GM19035 (cell line): ENCODE results near the gene TOR1A.
"Not testable (repeated sequence)": the region's sequence is repeated elsewhere in the genome, so short reads cannot be mapped to it uniquely, and the experiment has no call there.

Experiments
- ATAC-seq: cut with Tn5 transposase; IDR thresholded peaks from one replicate; pipeline ENCODE4 v1.9.1; 2021; ENCODE audit not compliant: unreplicated experiment

TOR1A gene

GRCh38 chr9:129783516-129784361 lies 40.2 kb downstream of the TOR1A start:
- ATAC-seq, result no peak

GRCh38 chr9:129781981-129782380 lies 42.0 kb downstream of the TOR1A start:
- ATAC-seq, result no peak

DNA sequence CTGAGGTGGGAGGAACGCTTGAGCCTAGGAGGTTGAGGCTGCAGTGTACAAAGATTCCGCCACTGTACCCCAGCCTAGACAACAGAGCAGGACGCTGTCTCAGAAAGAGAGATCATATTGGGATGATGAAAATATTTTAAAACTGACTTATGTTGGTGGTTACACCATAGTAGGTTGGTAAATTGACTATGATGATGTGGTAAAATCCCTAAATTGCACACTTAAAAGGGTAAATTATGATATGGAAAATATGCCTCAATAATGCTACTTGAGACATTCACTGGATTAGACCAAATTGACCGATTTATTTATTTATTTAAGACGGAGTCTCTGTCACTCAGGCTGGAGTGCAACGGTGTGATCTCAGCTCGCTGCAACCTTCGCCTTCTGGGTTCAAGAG lies 42.8 kb downstream of the TOR1A start:
- no peak for ATAC-seq

DNA sequence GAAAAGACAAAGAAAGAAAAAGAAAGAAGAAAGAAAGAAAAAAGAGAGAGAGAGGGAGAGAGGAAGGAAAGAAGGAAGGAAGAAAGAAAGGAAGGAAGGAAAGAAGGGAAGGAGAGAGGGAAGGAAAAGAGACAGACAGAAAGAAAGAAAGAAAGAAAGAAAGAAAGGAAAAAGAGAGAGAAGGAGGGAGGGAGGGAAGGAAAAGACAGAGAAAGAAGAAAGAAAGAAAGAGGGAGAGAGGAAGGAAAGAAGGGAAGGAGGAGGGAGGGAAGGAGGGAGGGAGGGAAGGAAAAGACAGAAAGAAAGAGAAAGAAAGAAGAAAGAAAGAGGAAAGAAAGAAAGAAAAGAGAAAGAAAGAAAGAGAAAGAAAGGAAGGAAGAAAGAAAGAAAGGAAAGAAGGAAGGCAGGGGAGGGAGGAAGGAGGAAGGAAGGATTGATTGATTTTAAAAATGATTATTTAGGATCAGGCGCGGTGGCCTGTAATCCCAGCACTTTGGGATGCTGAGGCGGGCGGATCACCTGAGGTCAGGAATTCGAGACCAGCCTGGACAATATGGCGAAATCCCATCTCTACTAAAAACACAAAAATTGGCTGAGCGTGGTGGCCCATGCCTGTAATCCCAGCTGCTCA lies 44.3 kb downstream of the TOR1A start:
- ATAC-seq, result no peak

GRCh38 chr9:129778469-129778868 lies 45.5 kb downstream of the TOR1A start:
- no peak for ATAC-seq

GRCh38 chr9:129777769-129778130 lies 46.2 kb downstream of the TOR1A start:
- no peak for ATAC-seq

DNA sequence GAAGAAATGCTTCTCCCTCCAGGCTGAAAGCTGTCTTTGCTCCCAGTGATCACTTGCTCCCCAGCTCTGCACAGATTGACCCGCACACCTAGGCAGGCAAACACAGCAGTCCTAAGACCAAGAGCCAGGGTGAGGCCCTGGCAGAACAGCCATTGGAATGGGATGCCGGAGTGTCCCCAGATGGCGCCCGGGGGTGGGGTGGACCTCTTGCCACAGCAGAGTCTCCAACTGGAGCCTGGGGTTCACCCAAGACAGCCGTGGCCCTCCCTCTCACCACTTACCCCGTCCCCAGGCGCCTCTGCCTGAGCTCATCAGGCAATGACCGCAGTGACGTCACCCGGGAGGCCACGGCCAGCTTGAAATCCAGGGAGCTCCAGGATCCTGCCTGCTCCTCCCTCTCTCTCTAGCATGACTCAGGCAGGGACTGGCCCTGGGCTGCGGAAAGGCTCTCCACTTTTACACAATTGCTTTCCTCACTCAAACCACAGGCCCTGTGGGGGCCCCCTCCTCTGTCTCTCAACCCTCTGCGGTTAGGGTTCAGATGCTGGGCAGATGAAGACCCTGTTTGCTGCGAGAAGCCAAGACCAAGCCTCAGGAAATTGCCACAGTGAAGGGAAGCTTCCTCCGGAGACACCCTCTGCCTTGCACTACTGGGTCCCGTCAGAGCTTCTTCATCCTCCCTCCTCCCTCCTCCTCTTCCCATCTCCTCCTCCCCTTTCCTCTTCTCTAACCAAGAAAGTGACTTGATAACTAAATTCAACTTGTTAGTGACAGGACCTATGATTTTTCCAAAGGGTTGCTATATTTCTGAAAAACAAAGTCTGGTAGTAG lies 46.8 kb downstream of the TOR1A start:
- no peak for ATAC-seq

DNA sequence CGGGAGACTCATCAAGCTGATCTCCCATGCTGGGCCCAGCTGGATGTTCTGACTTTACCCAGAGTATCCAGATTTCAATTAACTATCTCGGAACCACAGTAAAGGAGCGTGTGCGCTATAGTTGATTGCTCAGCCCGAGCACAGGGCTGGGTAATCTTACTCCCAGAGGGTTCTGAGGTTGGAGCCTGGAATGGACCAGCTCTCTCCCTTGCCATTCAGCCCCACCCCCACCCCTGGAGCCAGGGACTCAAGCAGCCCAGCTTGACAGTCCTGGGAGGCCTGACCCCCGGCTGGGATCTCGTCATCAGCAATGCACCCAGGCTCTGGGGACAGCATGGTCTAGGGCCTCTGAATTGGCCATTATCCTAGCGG lies 47.4 kb downstream of the TOR1A start:
- no peak for ATAC-seq

GRCh38 chr9:129776096-129776495 lies 47.8 kb downstream of the TOR1A start:
- ATAC-seq, result not testable (repeated sequence)

GRCh38 chr9:129775448-129775798 lies 48.5 kb downstream of the TOR1A start:
- no peak for ATAC-seq

DNA sequence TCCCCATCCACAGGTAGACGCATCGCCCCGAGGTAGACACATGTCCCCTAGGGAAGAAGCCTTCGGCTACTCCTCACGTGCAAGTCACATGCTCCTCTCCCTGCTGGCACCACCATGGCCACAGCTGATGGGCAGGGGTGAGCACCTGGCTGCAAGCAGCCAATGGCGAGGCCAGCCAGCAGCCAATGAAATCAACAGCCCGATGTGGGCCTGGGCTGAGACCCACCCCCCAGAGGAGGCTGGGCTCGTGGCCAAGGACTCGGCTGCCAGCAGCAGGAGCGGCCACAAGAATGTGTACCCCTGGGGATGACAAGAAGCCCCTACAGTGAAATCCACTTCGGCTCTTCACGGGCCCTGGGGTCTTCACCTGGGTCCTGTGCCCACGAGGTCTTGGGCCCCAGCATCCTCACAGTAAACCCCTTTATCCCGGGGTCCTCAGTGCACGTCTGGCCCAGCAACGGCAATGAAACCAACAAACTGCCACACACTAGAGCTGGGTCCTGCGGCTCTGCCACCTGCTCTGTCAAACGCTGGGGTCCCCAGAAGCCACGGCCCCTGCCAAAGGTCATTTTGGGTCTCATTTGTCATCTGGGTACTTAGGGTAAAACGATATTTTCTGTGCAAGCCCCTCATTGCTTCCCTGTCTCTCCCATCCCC lies 49.0 kb downstream of the TOR1A start:
- no peak for ATAC-seq

- no peak for ATAC-seq
These were observed 50.5 kb downstream of the TOR1A start for GRCh38 chr9:129773262-129774048.

DNA sequence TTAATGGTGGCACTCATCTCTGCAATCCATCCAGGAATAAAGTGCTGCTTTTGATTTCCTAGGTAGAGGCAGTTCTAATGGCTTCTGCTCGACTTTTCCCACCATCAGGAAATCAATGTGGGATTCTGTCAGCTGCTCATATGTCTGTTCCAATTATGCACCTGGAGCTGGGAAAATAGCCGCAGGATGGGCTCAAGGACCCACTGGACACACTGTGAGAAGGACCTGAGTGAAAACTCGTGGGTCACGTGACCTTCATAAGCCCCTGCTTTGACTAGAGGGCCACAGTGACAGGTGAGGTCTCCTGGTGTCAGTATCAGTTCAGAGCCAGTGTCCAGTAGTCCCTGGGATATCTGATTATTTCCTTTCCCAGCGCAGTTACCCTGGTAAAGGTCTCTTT lies 53.2 kb downstream of the TOR1A start:
- no peak for ATAC-seq

GRCh38 chr9:129769669-129770068 lies 54.3 kb downstream of the TOR1A start:
- no peak for ATAC-seq

GRCh38 chr9:129768486-129768885 lies 55.5 kb downstream of the TOR1A start:
- ATAC-seq, result no peak

DNA sequence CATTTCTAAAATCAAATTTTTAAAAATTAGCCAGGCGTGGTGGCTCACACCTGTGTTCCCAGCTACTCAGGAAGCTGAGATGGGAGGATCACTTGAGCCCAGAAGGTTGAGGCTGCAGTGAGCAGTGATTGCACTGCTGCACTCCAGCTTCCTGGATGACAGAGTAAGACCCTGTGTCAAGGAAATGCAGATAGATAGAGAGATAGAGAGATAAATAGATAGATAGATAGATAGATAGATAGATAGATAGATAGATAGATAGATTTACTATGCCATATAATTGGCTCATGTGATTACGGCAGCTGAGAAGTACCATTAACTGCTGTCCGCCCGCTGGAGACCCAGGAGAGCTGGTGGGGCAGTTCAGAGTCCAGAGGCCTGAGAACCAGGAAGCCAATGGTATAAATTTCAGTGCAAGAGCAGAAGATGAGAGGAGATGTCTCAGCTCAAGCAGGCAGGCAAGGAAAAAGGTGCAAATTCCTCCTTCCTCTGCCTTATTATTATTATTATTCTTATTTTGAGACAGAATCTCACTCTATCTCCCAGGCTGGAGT lies 58.1 kb downstream of the TOR1A start:
- ATAC-seq, result no peak

DNA sequence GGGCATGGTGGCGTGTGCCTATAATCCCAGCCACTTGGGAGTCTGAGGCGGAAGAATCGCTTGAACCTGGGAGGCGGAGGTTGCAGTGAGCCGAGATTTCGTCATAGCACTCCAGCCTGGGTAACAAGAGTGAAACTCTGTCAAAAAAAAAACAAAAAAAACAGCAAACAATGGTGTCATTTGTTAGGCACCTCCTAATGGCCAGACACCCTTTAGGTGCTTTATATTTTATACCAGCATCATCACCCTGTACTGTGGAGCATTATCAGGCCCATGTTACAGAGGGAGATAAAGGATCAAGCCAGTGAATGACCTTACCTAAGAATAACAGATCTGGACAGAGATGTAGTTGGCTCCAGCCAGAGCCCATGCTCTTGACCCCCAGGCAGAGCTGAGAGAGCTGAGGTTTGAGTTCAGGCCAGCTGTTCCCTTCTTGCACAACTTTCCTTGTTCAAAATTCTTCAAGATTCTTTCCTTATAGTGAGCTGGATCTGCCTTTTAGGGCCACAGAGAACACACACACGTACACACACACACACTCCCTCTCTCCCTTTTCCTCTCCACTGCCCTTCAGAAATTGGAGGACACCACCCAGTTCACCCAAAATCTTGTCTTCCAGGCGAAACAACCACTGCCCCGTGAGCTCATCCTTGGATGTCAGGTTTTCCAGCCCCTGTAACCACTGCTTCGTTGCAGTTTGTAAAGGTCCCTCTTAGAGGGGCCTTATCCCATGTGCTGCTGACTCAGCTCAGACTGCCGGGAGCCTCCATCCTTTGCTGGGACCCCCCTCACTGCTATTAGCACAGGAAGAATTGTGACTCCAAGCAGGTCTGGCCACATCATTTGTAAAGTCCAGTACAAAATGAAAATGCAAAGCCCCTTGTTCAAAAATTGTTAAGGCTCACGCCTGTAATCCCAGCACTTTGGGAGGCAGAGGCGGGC lies 60.7 kb downstream of the TOR1A start:
- no peak for ATAC-seq
